ENCODE results near the gene HEXA. TPM values are rescaled to one million over a fixed set of nuclear protein-coding genes. Genes with fewer than 3 reads are reported as not detected.
"Not testable (repeated sequence)": the region's sequence is repeated elsewhere in the genome, so short reads cannot be mapped to it uniquely, and the experiment has no call there.

Gene HEXA
- polyA plus RNA-seq (2011; rRNA removed): 191 and 200 TPM in 2 replicates
- 39.3 and 47.9 TPM in 2 replicates for polyA minus RNA-seq (2011; rRNA and poly(A)+ RNA removed)

GRCh38 chr15:72375846-72376581 lies at the start of gene HEXA:
Gene HEXA, minus strand, starts transcription at chr15:72376014. Its CDS starts 42 bp downstream, at chr15:72375972.
- ChIA-PET CTCF (interaction anchor here (2.5 kb wide), 1 partner anchor 224 kb away, joined by 9 read pairs; no protein-coding TSS in a partner anchor), POLR2A (interaction anchor here (0.5 to 1.7 kb wide), 13 partner anchors 8 to 1616 kb away, joined by 3 to 7 read pairs (median 3); no protein-coding TSS in a partner anchor)
- H3K27ac ChIP-seq (ENCODE audit: low read depth, low read length): peak within 1 kb of the TSS; percentile 85
- peaks cover 4% of the 10 kb centered on the region for H3K27me3 ChIP-seq (ENCODE audit: control insufficient read depth, insufficient read depth, low read length)
- peaks cover 3% of the 10 kb centered on the region; the same call in 1 of the 2 replicates for H3K9me3 ChIP-seq (ENCODE audit: control insufficient read depth, insufficient read depth, low read length)
- TF ChIP-seq, protein P1, sequence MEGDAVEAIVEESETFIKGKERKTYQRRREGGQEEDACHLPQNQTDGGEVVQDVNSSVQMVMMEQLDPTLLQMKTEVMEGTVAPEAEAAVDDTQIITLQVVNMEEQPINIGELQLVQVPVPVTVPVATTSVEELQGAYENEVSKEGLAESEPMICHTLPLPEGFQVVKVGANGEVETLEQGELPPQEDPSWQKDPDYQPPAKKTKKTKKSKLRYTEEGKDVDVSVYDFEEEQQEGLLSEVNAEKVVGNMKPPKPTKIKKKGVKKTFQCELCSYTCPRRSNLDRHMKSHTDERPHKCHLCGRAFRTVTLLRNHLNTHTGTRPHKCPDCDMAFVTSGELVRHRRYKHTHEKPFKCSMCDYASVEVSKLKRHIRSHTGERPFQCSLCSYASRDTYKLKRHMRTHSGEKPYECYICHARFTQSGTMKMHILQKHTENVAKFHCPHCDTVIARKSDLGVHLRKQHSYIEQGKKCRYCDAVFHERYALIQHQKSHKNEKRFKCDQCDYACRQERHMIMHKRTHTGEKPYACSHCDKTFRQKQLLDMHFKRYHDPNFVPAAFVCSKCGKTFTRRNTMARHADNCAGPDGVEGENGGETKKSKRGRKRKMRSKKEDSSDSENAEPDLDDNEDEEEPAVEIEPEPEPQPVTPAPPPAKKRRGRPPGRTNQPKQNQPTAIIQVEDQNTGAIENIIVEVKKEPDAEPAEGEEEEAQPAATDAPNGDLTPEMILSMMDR (IDR thresholded peaks at IDR 0.05; ENCODE audit: low read depth, low read length): no peak
- DNase-seq (ENCODE audit: low read depth, low spot score): peak; percentile 82
- peak within 1 kb of the TSS; percentile 89 for H3K4me3 ChIP-seq (ENCODE audit: low read depth, low read length)

DNA sequence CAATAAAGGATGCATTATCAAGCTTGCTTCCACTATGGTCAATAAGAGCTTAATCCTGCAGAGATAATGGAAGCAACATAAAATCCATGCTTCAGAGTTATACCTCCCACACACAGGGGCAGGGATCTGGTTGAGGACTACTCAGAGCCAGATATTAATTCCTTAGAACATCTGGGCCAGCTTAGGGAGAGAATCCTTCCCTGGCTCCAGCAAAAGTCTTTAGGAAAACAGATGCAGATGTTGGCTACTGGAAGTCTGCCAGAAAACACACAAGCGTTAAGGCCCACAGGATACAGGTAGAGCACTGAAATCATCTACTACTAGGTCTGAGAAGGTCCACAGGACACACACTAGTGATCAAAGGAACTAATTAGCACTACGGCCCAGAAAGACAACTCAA lies 47.4 kb upstream of the HEXA start:
- H3K27ac ChIP-seq (ENCODE audit: low read depth, low read length): no peak overlapping the region
- no peak overlapping the region for H3K4me3 ChIP-seq (ENCODE audit: low read depth, low read length)
- TF ChIP-seq, protein P1 (IDR thresholded peaks at IDR 0.05; ENCODE audit: low read depth, low read length): no peak
- DNase-seq (ENCODE audit: low read depth, low spot score): no peak
- H3K27me3 ChIP-seq (ENCODE audit: control insufficient read depth, insufficient read depth, low read length): peaks cover 2% of the 10 kb centered on the region
- H3K9me3 ChIP-seq (ENCODE audit: control insufficient read depth, insufficient read depth, low read length): no peaks in the 10 kb centered on the region
- POLR2A ChIA-PET: no interaction called here
- CTCF ChIA-PET: interaction anchor here (0.7 kb wide), 1 partner anchor 32 kb away, joined by 3 read pairs; no protein-coding TSS in a partner anchor

- ChIA-PET CTCF (interaction anchor here (0.7 kb wide), 1 partner anchor 148 kb away, joined by 4 read pairs; no protein-coding TSS in a partner anchor), POLR2A (interaction anchor here (0.6 kb wide), 1 partner anchor 170 kb away, joined by 10 read pairs; no protein-coding TSS in a partner anchor)
- Histone ChIP-seq H3K4me3 (ENCODE audit: low read depth, low read length) (no peak overlapping the region), H3K27ac (ENCODE audit: low read depth, low read length) (no peak overlapping the region), H3K27me3 (ENCODE audit: control insufficient read depth, insufficient read depth, low read length) (peaks cover 2% of the 10 kb centered on the region), H3K9me3 (ENCODE audit: control insufficient read depth, insufficient read depth, low read length) (no peaks in the 10 kb centered on the region)
- DNase-seq (ENCODE audit: low read depth, low spot score): no peak
- TF ChIP-seq, protein P1 (IDR thresholded peaks at IDR 0.05; ENCODE audit: low read depth, low read length): no peak
Observed at GRCh38 chr15:72421484-72421883, 45.7 kb upstream of the HEXA start.

DNA sequence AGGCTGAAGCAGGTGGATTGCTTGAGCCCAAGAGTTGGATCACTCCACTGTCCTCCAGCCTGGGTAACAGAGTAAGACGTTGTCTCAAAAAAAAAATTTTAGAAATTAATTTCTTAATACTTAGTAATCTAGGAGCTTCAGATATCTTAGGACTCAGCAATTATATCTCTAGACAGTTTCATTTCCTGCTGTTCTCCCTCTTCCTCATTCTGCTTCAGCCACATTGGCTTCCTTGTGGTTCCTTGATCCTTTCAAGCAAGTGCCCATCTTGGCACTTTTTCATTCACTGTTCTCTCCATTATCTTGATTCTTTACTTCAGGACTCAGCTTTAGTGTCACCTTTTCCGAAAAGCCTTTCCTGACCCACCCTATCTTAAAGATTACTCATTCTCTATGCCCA lies 44.8 kb upstream of the HEXA start:
- Histone ChIP-seq H3K9me3 (ENCODE audit: control insufficient read depth, insufficient read depth, low read length) (no peaks in the 10 kb centered on the region), H3K27ac (ENCODE audit: low read depth, low read length) (no peak overlapping the region), H3K27me3 (ENCODE audit: control insufficient read depth, insufficient read depth, low read length) (peaks cover 2% of the 10 kb centered on the region), H3K4me3 (ENCODE audit: low read depth, low read length) (no peak overlapping the region)
- no peak for DNase-seq (ENCODE audit: low read depth, low spot score)
- POLR2A ChIA-PET: no interaction called here
- TF ChIP-seq, protein P1 (IDR thresholded peaks at IDR 0.05; ENCODE audit: low read depth, low read length): no peak
- CTCF ChIA-PET: no interaction called here

GRCh38 chr15:72419768-72420167 lies 44.0 kb upstream of the HEXA start:
- POLR2A ChIA-PET; H3K4me3 ChIP-seq (ENCODE audit: low read depth, low read length); H3K27ac ChIP-seq (ENCODE audit: low read depth, low read length); H3K27me3 ChIP-seq (ENCODE audit: control insufficient read depth, insufficient read depth, low read length); H3K9me3 ChIP-seq (ENCODE audit: control insufficient read depth, insufficient read depth, low read length); DNase-seq (ENCODE audit: low read depth, low spot score): not testable (repeated sequence)
- CTCF ChIA-PET: interaction anchor here (0.6 kb wide), 1 partner anchor 9 kb away, joined by 4 read pairs; no protein-coding TSS in a partner anchor

All from AG04450 (cell line).